GM18517 (cell line): ENCODE data around the gene CRMP1.

Experiments
- ATAC-seq: cut with Tn5 transposase; IDR thresholded peaks from one replicate; pipeline ENCODE4 v1.9.1; 2021; ENCODE audit warnings: mild to moderate bottlenecking, moderate library complexity; ENCODE audit not compliant: unreplicated experiment

The CRMP1 gene

DNA sequence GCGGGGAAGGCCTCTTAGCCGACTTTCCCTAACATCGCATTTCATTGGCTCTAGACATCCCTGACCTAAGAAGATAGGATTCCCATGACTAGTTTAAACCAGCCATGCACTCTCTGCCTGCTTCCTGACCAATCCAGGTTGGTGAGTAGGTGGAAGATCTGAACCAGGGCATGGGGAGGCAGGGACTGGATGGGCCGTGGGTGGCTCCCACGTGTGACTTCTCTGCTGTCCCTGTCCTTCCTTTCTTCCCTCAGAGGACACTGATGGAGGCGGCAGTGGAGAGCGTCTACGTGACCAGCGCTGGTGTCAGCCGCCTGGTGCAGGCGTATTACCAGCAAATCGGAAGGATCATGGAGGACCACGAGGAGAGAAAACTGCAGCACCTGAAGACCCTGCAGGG is 91.2 kb downstream of the CRMP1 start:
- ATAC-seq, result no peak

DNA sequence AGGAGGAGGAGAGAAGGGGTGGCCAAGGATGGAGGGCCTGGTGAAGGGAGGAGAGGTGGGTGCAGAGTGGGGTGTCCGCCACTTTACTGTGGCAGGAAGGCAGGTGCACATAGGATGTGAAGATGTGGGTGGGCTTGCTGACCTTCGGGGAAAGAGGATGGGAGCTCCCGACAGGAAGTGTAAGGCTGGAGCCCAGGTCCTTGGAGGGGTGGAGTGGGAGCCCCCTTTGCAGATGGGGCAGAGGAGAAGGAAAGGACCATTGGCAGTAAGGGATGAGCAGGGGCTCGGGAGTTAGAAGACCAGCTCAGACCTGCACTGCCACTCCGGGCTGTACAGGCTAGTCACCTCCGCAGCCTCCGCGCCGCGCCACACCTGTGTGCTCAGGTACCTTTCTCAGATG is 92.4 kb downstream of the CRMP1 start:
- ATAC-seq, result no peak

DNA sequence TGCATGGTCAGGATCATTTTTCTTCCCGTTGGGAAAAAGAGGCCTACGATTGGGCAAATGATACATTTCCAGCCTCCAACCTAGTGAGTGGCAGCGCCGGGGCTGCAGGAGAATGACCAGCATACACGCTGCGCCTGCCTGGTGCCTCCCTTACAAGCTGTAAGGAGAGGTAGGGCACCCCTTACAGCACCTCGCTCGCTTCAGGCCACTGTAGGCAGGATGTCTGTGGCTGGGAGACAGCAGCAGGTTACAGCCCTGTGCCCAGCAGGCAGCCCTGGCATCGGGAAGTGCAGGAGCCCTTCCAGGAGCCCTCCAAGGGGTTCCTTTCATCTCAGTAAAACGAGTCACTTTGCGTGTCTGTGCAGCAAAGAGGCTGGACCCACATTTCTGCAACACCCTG is 93.5 kb downstream of the CRMP1 start:
- ATAC-seq, result no peak

DNA sequence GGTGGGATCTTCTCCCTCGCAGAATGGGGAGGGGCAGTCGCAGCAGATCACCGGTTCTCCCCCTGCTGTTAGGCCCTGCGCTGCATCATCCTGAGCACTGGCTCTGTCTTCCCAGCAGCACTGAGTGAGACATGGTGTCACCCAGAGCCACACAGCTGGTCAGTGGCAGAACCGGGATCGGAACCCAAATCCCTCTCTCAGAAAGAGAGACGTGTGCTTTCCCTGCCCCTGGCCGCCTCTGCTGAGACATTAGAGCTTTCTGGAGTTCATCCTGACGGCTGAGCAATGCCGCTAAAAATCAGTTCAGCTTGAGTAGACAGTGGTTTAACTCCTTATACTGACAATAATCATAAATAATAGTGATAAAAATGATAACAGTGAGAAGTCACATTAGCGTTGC is 93.9 kb downstream of the CRMP1 start:
- no peak for ATAC-seq

DNA sequence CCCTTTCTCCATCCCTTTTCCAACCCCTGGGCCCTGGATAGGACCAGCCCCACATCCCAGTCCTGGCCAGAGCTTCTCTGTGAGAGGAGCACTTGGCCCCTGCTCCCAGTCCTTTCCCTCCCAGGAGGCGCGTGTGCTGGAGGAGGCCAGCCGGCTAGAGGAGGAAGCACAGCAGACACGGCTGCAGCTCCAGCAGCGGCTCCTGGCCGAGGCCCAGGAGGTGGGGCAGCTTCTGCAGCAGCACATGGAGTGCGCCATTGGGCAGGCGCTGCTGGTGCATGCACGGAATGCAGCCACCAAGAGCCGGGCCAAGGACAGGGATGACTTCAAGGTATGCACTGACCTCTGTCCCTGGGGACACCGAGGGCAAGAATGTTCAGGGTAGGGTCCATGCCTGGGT is 94.4 kb downstream of the CRMP1 start:
- no peak for ATAC-seq

DNA sequence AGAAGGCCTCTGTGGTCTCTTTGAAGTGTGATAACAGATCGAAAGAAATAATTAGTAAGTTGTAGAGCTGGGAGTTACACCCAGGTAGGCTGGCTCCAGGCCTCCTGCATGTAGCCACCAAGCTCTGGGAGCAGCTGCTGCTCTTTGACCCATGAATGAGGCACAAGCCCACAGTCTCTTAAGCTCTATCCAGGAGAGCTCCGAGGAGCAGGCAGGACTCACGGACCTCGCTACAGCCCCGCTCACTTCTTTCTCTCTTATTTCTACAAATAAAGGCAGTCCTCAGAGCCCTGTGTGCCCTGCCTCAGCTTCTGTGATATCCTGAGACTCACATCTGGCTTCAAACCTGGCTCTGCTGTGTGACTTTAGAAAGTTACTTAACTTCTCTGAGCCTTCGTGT is 95.0 kb downstream of the CRMP1 start:
- ATAC-seq, result no peak

DNA sequence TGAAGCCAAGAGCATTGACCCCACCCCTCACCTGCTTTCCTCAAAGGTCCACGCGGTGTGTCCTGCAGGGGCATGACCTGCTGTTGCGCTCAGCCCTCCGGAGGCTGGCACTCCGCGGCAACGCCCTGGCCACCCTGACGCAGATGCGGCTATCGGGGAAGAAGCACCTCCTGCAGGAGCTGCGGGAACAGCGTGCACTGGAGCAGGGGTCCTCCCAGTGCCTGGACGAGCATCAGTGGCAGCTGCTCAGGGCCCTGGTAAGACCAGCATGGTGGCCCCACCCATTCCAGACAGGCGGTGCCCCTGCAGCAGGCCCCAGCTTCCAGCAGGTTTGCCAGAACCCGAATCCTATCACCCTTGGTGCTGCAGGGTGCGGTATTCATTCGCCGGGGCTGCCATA is 95.9 kb downstream of the CRMP1 start:
- no peak for ATAC-seq

DNA sequence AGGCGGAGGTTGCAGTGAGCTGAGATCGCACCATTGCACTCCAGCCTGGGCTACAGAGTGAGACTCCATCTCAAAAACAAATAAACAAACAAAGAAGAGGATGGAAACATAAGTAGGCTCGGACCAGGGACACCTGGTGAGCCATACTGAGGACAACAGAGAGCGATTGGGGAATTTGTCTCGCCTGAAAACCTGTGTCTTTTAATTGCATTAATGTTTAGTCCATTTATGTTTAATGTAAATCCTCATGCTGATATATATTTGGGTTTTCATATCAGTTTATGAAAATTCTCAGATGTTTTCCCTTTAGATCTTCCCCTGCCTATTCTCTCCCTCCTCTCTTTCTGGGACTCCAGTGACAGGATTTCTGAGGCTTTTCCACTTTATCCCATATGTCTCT is 97.3 kb downstream of the CRMP1 start:
- ATAC-seq, result no peak

DNA sequence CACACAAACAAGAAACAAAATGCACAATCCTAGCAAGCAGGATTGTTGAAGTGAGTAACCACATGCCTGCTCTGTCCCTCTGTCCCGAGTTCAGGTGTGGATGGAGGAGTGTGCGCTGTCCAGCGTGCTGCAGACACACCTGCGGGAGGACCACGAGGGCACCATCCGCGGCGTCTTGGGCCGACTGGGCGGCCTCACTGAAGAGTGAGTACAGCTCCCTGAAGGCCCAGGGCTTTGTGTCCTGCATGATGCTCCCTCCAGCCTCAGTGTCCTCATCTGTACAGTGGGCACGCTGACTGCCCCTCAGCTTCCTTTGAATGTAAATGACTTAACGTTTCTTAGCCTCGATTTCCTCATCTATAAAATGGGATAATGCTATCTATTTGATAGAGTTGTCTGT is 99.4 kb downstream of the CRMP1 start:
- ATAC-seq, result no peak

DNA sequence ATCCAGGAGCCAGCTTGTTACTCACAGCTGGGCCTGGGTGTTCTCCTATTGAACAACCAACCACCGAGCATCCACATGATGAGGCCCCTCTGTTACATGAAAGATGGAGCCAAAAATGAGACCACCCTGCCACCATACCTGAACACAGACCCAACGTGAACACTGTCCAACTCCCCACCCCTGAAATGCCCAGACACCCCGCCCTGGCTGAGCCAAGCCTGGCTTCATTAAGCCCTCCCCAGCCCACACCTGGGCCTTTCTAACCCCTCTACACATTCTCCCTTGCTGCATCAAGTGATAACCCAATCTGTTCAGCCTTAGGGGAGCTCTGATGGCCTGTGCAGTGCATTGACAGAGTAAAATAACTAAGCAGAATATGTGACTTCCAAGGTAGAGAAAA is 101.2 kb downstream of the CRMP1 start:
- no peak for ATAC-seq

DNA sequence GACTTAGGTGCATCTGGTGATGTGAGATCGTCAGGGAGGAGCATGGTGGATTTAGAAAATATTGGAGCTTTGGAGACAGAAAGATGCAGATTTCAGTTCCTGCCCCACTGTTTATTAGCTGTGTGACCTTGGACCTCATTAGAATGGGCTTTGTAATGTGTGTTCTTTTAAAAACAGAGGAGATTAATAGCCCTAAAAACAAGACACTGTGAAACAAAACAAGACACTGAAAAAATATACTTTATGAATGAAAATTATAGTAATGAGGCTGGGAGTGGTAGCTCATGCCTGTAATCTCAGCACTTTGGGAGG is 102.4 kb downstream of the CRMP1 start:
- ATAC-seq, result no peak

DNA sequence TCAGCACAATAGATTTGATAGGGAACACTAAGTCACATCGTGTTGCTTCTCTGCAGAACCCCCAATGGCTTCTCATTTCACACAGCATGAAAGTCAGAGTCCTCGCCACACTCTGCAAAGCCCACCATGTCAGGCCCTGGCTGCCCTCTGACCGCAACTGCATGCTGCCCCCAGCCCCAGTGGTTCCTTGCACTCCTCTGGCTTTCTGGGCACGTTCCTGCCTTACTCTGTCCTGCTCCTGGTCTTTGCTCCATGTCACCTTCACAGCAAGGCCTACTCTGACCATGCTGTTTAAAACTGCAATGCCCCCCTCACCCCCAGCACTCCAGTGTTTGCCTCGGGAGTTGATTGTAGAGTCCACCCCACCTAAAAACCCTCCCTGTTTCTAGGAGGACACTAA is 103.7 kb downstream of the CRMP1 start:
- no peak for ATAC-seq

DNA sequence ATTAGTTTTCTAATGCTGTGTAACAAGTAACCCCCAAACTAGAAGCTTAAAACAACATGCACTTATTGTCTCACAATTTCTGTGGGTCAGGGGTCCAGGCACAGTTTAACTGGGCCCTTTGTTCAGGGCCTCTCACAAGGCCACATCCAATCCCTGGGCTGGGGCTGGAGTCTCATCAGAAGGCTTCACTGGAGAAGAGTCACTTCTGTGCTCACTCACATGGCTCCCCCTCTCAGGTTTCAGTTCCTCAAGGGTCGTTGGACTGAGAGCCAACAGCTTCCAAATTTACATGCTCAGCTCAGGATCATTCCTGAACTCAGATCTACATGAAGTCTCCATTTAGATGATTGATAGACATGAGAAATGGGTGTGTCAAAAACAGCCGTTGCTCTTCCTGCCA is 104.7 kb downstream of the CRMP1 start:
- no peak for ATAC-seq

DNA sequence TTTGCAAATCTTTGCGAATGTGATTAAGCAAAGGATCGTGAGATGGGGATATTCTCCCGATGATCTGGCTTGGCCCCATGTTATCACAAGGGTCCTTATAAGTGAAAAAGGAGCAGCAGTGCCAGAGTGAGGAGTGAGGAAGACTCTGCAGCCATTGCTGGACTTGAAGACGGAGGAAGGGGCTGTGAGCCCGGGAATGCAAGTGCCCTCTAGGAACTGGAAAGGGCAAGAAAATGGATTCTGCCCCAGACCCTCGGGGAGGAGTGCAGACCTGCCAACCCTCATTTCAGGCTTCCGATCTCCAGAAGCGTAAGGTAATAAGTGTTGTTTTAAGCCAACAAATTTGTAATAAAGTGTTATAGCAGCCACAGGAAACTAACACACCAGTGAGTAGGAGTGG is 105.6 kb downstream of the CRMP1 start:
- ATAC-seq, result no peak

DNA sequence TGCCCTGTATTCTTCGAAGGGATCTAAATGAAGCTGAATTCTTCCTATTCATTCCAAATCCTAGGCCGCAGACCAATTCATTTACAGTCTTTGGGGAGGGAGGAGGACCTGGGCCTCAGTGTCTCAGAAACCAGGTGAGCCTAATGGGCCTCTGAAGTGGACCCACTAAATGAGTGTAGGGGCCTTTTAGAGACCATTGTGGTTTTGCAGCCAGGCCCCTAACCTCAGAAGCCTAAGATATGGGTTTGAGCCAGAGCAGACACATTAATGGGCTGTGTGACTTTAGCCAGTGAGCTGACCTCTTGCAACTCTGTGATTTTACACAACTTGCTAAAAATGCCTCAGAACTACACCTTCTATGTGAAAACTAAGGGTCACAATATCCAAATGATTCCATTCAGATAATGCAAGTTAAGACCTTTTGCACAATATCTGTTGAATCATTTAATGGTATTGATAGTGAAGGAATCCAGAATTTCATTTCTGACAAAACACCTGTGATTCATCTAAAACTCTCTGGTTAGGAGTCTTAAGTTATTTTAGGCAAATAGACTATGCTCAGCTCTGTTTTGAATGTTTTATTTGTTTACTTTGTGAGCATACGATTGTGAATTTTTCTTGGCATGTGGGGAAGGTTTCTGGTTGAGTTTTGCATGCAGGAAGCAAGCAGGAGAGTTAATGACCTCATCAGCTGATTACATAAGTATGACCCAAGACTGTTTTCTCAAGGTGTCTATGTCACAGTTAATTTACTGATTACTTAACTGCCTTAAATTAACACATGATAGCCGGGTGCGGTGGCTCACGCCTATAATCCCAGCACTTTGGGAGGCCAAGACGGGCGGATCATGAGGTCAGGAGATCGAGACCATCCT is 106.8 kb downstream of the CRMP1 start:
- no peak for ATAC-seq

DNA sequence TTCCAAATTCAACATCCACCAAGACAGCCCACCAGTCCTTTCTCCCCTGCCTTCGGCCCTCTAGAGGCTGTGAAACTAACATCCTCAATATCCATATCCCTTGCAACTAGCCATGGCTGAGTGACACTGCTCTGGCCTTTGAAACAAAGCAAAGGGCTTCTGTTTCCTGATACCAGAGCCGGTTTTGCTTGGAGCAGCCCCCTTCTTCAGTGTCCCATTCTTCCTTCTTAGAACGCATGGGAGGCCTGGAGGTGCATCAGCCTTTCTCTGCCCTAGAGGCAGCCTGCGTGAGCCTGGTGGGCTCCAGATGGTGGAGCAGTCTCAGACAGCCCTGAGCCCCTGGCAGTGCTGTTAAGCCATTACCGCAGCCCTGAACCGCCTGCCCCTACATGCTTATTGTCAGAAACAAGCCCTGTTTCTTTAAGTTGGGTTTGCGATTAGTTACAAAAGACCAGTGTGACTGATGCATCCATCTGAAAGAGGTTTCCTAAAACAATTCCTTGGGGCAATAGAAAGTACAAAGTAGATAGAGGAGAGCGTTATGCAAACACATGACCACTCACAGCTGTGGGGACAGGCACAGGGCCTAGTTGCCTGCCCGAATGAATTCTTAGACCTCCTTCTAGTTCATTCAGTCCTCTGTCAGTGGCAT is 107.8 kb downstream of the CRMP1 start:
- ATAC-seq, result no peak

DNA sequence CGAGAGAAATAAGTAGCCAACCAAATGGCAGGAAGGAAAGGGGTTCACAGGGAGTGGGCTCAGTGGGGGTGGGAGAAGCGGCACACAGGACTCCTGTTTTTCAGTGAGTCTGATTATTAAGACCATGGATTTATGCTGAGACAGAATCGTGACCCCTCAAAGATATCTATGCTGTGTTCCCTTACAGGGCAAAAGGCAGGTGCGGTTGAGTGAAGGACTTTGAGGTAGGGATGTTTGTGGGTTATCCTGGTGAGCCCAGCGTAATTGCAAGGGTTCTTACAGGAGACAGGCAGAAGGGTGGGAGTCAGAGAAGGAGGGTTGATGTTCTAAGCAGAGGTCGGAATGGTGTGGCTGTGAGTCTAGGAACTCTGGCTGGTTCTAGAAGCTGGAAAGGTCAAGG is 108.9 kb downstream of the CRMP1 start:
- ATAC-seq, result no peak

DNA sequence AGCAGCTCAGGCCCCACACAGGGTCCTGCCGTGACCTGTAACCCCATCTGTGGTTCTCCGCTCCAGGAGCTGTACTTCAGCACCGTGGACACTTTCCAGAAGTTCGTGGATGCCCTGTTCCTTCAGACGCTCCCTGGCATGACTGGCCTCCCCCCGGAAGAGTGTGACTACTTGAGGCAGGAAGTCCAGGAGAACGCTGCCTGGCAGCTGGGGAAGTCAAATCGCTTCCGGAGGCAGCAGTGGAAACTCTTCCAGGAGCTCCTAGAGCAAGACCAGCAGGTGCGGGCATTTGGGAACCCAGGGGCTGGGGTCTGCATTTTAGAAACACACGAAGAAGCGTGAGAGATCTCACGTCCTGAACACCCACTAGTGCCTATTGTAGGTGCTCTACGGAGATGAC is 109.4 kb downstream of the CRMP1 start:
- ATAC-seq, result no peak

DNA sequence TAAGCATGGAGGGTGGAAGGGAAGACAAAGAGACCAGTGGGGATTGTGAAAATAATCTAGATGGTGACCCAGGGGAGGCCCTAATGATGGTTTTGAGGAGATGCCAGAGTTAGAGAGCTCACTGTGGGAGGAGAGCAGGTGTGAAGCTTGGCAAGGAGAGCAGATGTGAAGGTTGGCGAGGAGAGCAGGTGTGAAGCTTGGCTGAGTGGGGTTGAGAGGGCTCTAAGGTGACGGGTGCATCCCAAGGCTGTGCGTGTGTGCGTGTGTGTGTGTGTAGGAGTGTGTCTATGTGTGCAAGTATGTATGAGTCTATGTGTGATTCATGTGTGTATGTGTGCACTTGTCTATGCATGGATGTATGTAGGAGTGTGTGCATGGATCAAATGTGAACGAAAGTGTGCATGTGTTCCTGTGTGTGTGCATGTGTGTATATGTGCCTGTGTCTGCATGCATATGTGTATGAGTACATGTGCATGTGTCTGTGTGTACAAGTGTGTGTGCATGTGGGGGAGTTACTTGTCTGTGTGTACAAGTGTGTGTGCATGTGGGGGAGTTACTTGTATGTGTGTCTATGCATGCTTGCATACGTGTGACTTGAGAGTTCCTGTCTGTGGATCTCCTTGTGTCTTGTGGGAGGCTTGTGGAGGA is 109.9 kb downstream of the CRMP1 start:
- no peak for ATAC-seq

DNA sequence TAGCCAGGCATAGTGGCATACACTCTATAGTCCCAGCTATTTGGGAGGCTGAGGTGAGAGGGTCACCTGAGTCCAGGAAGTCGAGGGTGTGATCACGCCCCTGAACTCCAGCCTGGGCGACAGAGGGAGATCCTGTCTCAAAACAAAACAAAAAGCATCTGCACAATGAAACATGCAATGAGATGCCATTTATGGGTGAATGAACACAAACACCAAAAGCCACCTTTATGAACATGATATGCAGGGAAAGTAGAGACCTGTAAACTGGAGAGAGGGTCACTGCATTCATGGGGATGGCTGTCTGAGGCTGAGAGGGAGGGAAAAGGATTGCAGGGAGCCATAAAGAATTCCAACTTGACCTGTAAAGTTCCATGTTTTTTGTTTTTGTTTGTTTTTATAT is 111.2 kb downstream of the CRMP1 start:
- no peak for ATAC-seq

DNA sequence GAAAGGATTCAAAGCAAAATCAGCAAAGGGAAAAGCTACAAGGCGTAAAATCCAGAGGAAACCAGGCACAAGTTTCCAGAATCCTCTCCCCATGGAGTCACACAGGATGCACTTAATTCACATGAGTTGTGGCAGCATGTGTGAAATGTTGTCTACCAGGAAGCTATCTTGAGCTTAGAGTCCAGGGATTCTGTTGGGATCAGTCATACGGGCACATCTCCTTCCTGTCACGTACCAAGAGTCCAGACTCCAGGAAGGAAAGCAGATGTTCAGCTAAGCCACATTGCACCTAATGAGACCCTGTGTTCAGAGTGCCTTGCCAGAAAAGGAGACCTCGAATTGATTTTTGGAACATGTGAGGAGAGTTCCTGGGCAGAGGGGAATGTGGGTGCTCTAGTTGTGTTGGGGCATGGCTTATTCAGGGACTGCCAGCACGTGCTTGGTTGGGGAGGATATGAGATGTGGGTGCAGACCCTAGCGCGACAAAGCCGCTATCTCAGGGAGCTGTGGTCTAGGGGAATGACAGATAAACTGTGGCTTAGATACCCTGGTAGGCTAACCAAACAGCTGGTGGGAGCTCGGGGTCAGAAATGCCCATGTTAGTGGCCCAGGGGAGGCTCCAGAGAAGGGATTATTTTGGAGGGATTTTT is 111.9 kb downstream of the CRMP1 start:
- no peak for ATAC-seq

DNA sequence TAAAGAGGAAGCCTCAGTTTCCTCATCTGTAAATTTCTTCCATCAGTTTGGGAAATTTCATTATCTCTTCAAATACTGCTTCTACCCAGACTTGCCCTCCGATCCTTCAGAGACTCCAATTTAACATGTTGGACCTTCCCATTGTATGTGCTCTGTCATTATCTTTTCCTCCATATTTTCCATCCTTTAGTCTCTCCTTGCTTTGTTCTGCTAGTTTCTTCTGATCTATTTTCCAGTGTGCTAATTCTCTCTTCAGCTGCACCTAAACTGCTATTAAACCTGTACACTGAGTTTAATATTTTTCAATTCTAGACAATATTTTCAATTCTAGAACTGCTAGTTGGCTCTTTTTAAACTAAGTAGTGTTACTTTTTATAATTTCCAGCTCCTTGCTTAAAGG is 116.4 kb downstream of the CRMP1 start:
- no peak for ATAC-seq
